ENCODE results near the gene RAPGEF2. TPM values are rescaled to one million over a fixed set of nuclear protein-coding genes. Genes with fewer than 3 reads are reported as not detected.

Gene RAPGEF2
- total RNA-seq, 1 experiment from 2014 or later: 23.8 TPM

GRCh38 chr4:159395693-159396092 lies 292.8 kb downstream of the RAPGEF2 start:
- no TSS peak for BruUV-seq (replicated peaks)
- no peak for TF ChIP-seq CTCF (IDR thresholded peaks at IDR 0.05; ENCODE audit: unreplicated experiment)
- intact Hi-C loops (cut with micrococcal nuclease; ENCODE audit: unreplicated experiment): no loop called here
- CTCF ChIA-PET: interaction anchor here (0.7 kb wide), 1 partner anchor 492 kb away, joined by 3 read pairs; no protein-coding TSS in a partner anchor
- H3K9me3 Mint-ChIP-seq (ENCODE audit: low read depth, unreplicated experiment): peaks cover 3% of the 10 kb centered on the region
- H3K36me3 Mint-ChIP-seq (ENCODE audit: insufficient read depth, unreplicated experiment): no peaks in the 10 kb centered on the region
- H3K4me1 Mint-ChIP-seq (ENCODE audit: low read depth, unreplicated experiment): no peaks in the 10 kb centered on the region
- H3K27me3 Mint-ChIP-seq (ENCODE audit: unreplicated experiment): no peaks in the 10 kb centered on the region
- H3K27ac Mint-ChIP-seq (ENCODE audit: unreplicated experiment): no peak overlapping the region
- no peak overlapping the region for H3K4me3 Mint-ChIP-seq (ENCODE audit: low read depth, unreplicated experiment)
- no peak for DNase-seq

- no TSS peak for BruUV-seq (replicated peaks)
- Mint-ChIP-seq H3K27ac (ENCODE audit: unreplicated experiment) (no peak overlapping the region), H3K4me3 (ENCODE audit: low read depth, unreplicated experiment) (no peak overlapping the region), H3K9me3 (ENCODE audit: low read depth, unreplicated experiment) (peaks cover 3% of the 10 kb centered on the region), H3K4me1 (ENCODE audit: low read depth, unreplicated experiment) (no peaks in the 10 kb centered on the region), H3K27me3 (ENCODE audit: unreplicated experiment) (no peaks in the 10 kb centered on the region), H3K36me3 (ENCODE audit: insufficient read depth, unreplicated experiment) (no peaks in the 10 kb centered on the region)
- CTCF ChIA-PET: no interaction called here
- TF ChIP-seq CTCF (IDR thresholded peaks at IDR 0.05; ENCODE audit: unreplicated experiment): no peak
- no peak for DNase-seq
- intact Hi-C loops (cut with micrococcal nuclease; ENCODE audit: unreplicated experiment): no loop called here
These were observed 293.3 kb downstream of the RAPGEF2 start for GRCh38 chr4:159396151-159396550.

- BruUV-seq (replicated peaks): no TSS peak
- H3K27me3 Mint-ChIP-seq (ENCODE audit: unreplicated experiment): no peaks in the 10 kb centered on the region
- TF ChIP-seq CTCF (IDR thresholded peaks at IDR 0.05; ENCODE audit: unreplicated experiment): no peak
- no peaks in the 10 kb centered on the region for H3K4me1 Mint-ChIP-seq (ENCODE audit: low read depth, unreplicated experiment)
- intact Hi-C loops (cut with micrococcal nuclease; ENCODE audit: unreplicated experiment): no loop called here
- DNase-seq: no peak
- no peaks in the 10 kb centered on the region for H3K36me3 Mint-ChIP-seq (ENCODE audit: insufficient read depth, unreplicated experiment)
- CTCF ChIA-PET: no interaction called here
- no peak overlapping the region for H3K4me3 Mint-ChIP-seq (ENCODE audit: low read depth, unreplicated experiment)
- H3K9me3 Mint-ChIP-seq (ENCODE audit: low read depth, unreplicated experiment): no peaks in the 10 kb centered on the region
- no peak overlapping the region for H3K27ac Mint-ChIP-seq (ENCODE audit: unreplicated experiment)
These were observed 295.4 kb downstream of the RAPGEF2 start for GRCh38 chr4:159398236-159398638.

GRCh38 chr4:159400558-159401225 lies 297.8 kb downstream of the RAPGEF2 start:
- Mint-ChIP-seq H3K4me1 (ENCODE audit: low read depth, unreplicated experiment) (no peaks in the 10 kb centered on the region), H3K27ac (ENCODE audit: unreplicated experiment) (no peak overlapping the region), H3K36me3 (ENCODE audit: insufficient read depth, unreplicated experiment) (no peaks in the 10 kb centered on the region), H3K9me3 (ENCODE audit: low read depth, unreplicated experiment) (no peaks in the 10 kb centered on the region), H3K27me3 (ENCODE audit: unreplicated experiment) (no peaks in the 10 kb centered on the region), H3K4me3 (ENCODE audit: low read depth, unreplicated experiment) (no peak overlapping the region)
- CTCF ChIA-PET: no interaction called here
- no TSS peak for BruUV-seq (replicated peaks)
- intact Hi-C loops (cut with micrococcal nuclease; ENCODE audit: unreplicated experiment): no loop called here
- no peak for DNase-seq
- TF ChIP-seq CTCF (IDR thresholded peaks at IDR 0.05; ENCODE audit: unreplicated experiment): no peak
